GM18858 (cell line): Measurements from ENCODE around the gene PARP12.

Experiments used
- ATAC-seq: cut with Tn5 transposase; IDR thresholded peaks from one replicate; pipeline ENCODE4 v1.9.1; 2021; ENCODE audit not compliant: unreplicated experiment

Gene PARP12

GRCh38 chr7:140059273-140060242 lies 3.2 kb downstream of the PARP12 start:
- ATAC-seq, result no peak

- no peak for ATAC-seq
Measured at GRCh38 chr7:140058517-140058916, 4.2 kb downstream of the PARP12 start.

- ATAC-seq, result no peak
Measured at GRCh38 chr7:140057143-140057535, 5.6 kb downstream of the PARP12 start.

GRCh38 chr7:140056431-140057142 lies 6.2 kb downstream of the PARP12 start:
- ATAC-seq, result no peak

GRCh38 chr7:140055833-140056232 lies 6.9 kb downstream of the PARP12 start:
- no peak for ATAC-seq

GRCh38 chr7:140054751-140055150 lies 8.0 kb downstream of the PARP12 start:
- no peak for ATAC-seq

- peak; percentile 83 for ATAC-seq
Measured at GRCh38 chr7:140053812-140054539, 8.8 kb downstream of the PARP12 start.

- no peak for ATAC-seq
Measured at GRCh38 chr7:140051820-140052219, 10.9 kb downstream of the PARP12 start.

- ATAC-seq, result no peak
Measured at GRCh38 chr7:140050100-140050499, 12.7 kb downstream of the PARP12 start.

GRCh38 chr7:140049339-140050024 lies 13.3 kb downstream of the PARP12 start:
- ATAC-seq, result no peak

- ATAC-seq, result no peak
Measured at GRCh38 chr7:140048989-140049338, 13.8 kb downstream of the PARP12 start.

GRCh38 chr7:140048138-140048537 lies 14.6 kb downstream of the PARP12 start:
- ATAC-seq, result no peak

- ATAC-seq, result no peak
Measured at GRCh38 chr7:140047197-140047596, 15.6 kb downstream of the PARP12 start.

- no peak for ATAC-seq
Measured at GRCh38 chr7:140045697-140046096, 17.1 kb downstream of the PARP12 start.

GRCh38 chr7:140044251-140044650 lies 18.5 kb downstream of the PARP12 start:
- ATAC-seq, result no peak

- ATAC-seq, result no peak
Measured at GRCh38 chr7:140042386-140042670, 20.4 kb downstream of the PARP12 start.

GRCh38 chr7:140041659-140042385 lies 20.9 kb downstream of the PARP12 start:
- ATAC-seq, result no peak

- ATAC-seq, result no peak
Measured at GRCh38 chr7:140039896-140040295, 22.9 kb downstream of the PARP12 start.

GRCh38 chr7:140039066-140039465 lies 23.7 kb downstream of the PARP12 start:
- no peak for ATAC-seq

- no peak for ATAC-seq
Measured at GRCh38 chr7:140036224-140036962, 26.4 kb downstream of the PARP12 start.
